Heart left ventricle (tissue), 16 donors: ENCODE results near the gene LAMA5. TPM values are rescaled to one million over a fixed set of nuclear protein-coding genes. Genes with fewer than 3 reads are reported as not detected.

Experiments used
- ATAC-seq, 4 donors: fragments of 200-7000 bp; cut with Tn5 transposase; one replicate each; pipeline ENCODE4 v1.9.1; 2020 to 2022; ENCODE audit warnings: moderate library complexity in 4 of 4, mild to moderate bottlenecking in 3 of 4, moderate number of reproducible peaks in 1 of 4
- DNase-seq, 5 donors: peaks; one replicate each; pipeline ENCODE4 v3.0.0-alpha.2; 2020
- H3K27ac ChIP-seq, 12 donors: fragments of 200-600 bp; sonication (generic) in 4 of 12; one replicate each; pipeline versions ENCODE4 v1.5.0 to v1.8.0; 2016 to 2022; ENCODE audit warnings: mild to moderate bottlenecking in 2 of 12
- H3K27me3 ChIP-seq, 9 donors: fragments of 200-600 bp; sonication (generic) in 2 of 9; one replicate each; pipeline versions ENCODE4 v1.5.1 to v1.8.0; 2016 to 2022; ENCODE audit warnings: mild to moderate bottlenecking in 3 of 9
- H3K36me3 ChIP-seq, 9 donors: fragments of 200-600 bp; sonication (generic) in 2 of 9; one replicate each; pipeline versions ENCODE4 v1.5.0 to v1.8.0; 2018 to 2022; ENCODE audit warnings: mild to moderate bottlenecking in 2 of 9
- H3K4me1 ChIP-seq, 12 donors: fragments of 200-600 bp; sonication (generic) in 4 of 12; one replicate each; pipeline versions ENCODE4 v1.5.0 to v1.8.0; 2016 to 2022; ENCODE audit warnings: mild to moderate bottlenecking in 3 of 12
- H3K4me3 ChIP-seq, 12 donors: fragments of 200-600 bp; sonication (generic) in 4 of 12; one replicate each; pipeline versions ENCODE4 v1.5.0 to v1.8.0; 2017 to 2022; ENCODE audit warnings: mild to moderate bottlenecking in 9 of 12, moderate library complexity in 4 of 12
- H3K9me3 ChIP-seq, 12 donors: fragments of 200-600 bp; sonication (generic) in 4 of 12; one replicate each; pipeline versions ENCODE4 v1.5.0 to v1.8.0; 2016 to 2022; ENCODE audit warnings: mild to moderate bottlenecking in 1 of 12
- CTCF ChIP-seq, 12 donors: fragments of 200-600 bp; sonication (generic) in 4 of 12; IDR thresholded peaks; one replicate each; pipeline versions ENCODE4 v1.5.0 to v1.8.0; 2018 to 2022; ENCODE audit warnings: antibody characterized with exemption in 12 of 12, mild to moderate bottlenecking in 5 of 12
- POLR2A ChIP-seq, 2 donors: fragments of 450-650 bp; IDR thresholded peaks; one replicate each; pipeline ENCODE4 v1.6.1; 2017; ENCODE audit warnings: antibody characterized with exemption in 2 of 2, mild to moderate bottlenecking in 2 of 2, moderate library complexity in 2 of 2
- WGBS, 4 donors: extraction: QIAGEN DNeasy Blood & Tissue Kit in 2 of 4; methylation state at CpG; one replicate each; pipeline versions ENCODE4 v1.1.5 to v1.1.7; 2013 to 2018; 5-methylcytosine and 5-hydroxymethylcytosine counted together
- intact Hi-C, 10 donors: fragments of 100-400 bp; cut with DNase I; formaldehyde crosslinking; loops; one replicate each; pipeline versions ENCODE4 v1.11.1 to v1.14.2; 2022
- polyA plus RNA-seq, 2 donors: library from polyadenylated mRNA; stranded (reverse); fragments of 200-250 nt; gene quantifications; one replicate each; pipeline ENCODE4 v1.2.3, GENCODE V29; 2013
- total RNA-seq, 9 donors: library from RNA; depleted of rRNA in 2 of 9; stranded (reverse); fragments of >200 nt in 2 of 9; fragmentation: NEBNext Ultra II Directional in 3 of 9; extraction: Animal tissue kit (Norgen Biotek cat#: 25700) in 3 of 9; gene quantifications; one replicate each; pipeline versions ENCODE4 v1.1.0 to v1.2.4, GENCODE V29; 2016 to 2023
- donor health status: ischemic (EF 13 %, LVEDD 7.1; RV severe dilation, severe dysfunction).
- donor health status: healthy with polysubstance abuse.
- donor health status: DM: no; HTN: yes; CAD: no.
- donor health status: DM: no; HTN: no; CAD: no.
- donor health status: ischemic (EF 25% LVEDD 6.9; RV normal size, moderate dysfunction).
- donor health status: ischemic (EF 25% LVEDD 5.7; RV mildly dilated, moderate dysfunction).
- donor health status: healthy.
- donor health status: DM: yes; HTN: yes; CAD: no.
- donor health status: ischemic (EF 35%, LVEDD 5.7; RV mildly dilated, moderate dysfunction).
- donor health status: nonischemic (EF 11% LVEDD 7.7; RV severe dilation, severe dysfunction).
- donor health status: DM: yes; HTN: yes; CAD: no.
- donor health status: PGD.
- donor health status: ischemic (EF 29% LVEDD 5.4; RV normal size, mild dysfunction).
- donor health status: nonischemic (EF 23%, LVEDD 6.1; RV moderate dilation, normal function).

Gene LAMA5
- total and polyA plus RNA-seq, 11 donors = 57.4 to 128 (median 73.6) TPM

GRCh38 chr20:62356589-62357186, 10.4 kb downstream of the LAMA5 start:
- no peak for DNase-seq
- H3K9me3 ChIP-seq = no peaks in the 10 kb centered on the region
- peak overlapping the region in 11 of 12 donors; percentile 2 to 48 (median 34) for H3K4me3 ChIP-seq
- peaks cover 35 to 94% (median 79%) of the 10 kb centered on the region in 12 donors for H3K4me1 ChIP-seq
- H3K36me3 ChIP-seq = peaks cover 0 to 19% (median 6%) of the 10 kb centered on the region in 9 donors
- intact Hi-C loops = loop anchor here in 4 of 10 donors (2.0 to 10.0 kb wide), 4 partner anchors 24 to 54 kb away; partner anchors contain the start of gene ADRM1 (in 2 of the 4)
- H3K27me3 ChIP-seq = peaks cover 0 to 4% (median 0%) of the 10 kb centered on the region in 9 donors
- H3K27ac ChIP-seq = peak overlapping the region; percentile 69 to 97 (median 93)
- no peak for ATAC-seq
- TF ChIP-seq POLR2A (IDR thresholded peaks at IDR 0.05) (no peak), CTCF (IDR thresholded peaks at IDR 0.05) (no peak)
- 27 to 45% (median 28%) methylated on average over 5 to 17 of the region's 17 CpGs for WGBS, 4 donors

- H3K4me1 ChIP-seq = peaks cover 32 to 87% (median 72%) of the 10 kb centered on the region in 12 donors
- H3K27ac ChIP-seq = peak overlapping the region; percentile 69 to 97 (median 93)
- peak in 3 of 4 donors; percentile 6 to 16 (median 9) for ATAC-seq
- H3K9me3 ChIP-seq = no peaks in the 10 kb centered on the region
- TF ChIP-seq POLR2A (IDR thresholded peaks at IDR 0.05) = no peak
- TF ChIP-seq CTCF (IDR thresholded peaks at IDR 0.05) = no peak
- peak; percentile 77 to 85 (median 80) for DNase-seq
- peaks cover 0 to 4% (median 0%) of the 10 kb centered on the region in 9 donors for H3K27me3 ChIP-seq
- H3K4me3 ChIP-seq = peak overlapping the region in 10 of 12 donors; percentile 2 to 48 (median 35)
- WGBS, 4 donors = 9 to 28% (median 13%) methylated on average over 16 to 29 of the region's 29 CpGs
- intact Hi-C loops = loop anchor here in 4 of 10 donors (2.0 to 10.0 kb wide), 4 partner anchors 25 to 54 kb away; partner anchors contain the start of gene ADRM1 (in 2 of the 4)
- peaks cover 0 to 20% (median 9%) of the 10 kb centered on the region in 9 donors for H3K36me3 ChIP-seq
Observed at GRCh38 chr20:62355878-62356588, 11.1 kb downstream of the LAMA5 start.

GRCh38 chr20:62355516-62355877, 11.6 kb downstream of the LAMA5 start:
- H3K36me3 ChIP-seq = peaks cover 0 to 25% (median 14%) of the 10 kb centered on the region in 9 donors
- no peak for TF ChIP-seq CTCF (IDR thresholded peaks at IDR 0.05)
- TF ChIP-seq POLR2A (IDR thresholded peaks at IDR 0.05) = no peak
- DNase-seq = peak; percentile 74 to 82 (median 79)
- ATAC-seq = peak; percentile 9 to 46 (median 35)
- peaks cover 0 to 4% (median 0%) of the 10 kb centered on the region in 9 donors for H3K27me3 ChIP-seq
- peaks cover 32 to 82% (median 69%) of the 10 kb centered on the region in 12 donors for H3K4me1 ChIP-seq
- intact Hi-C loops = loop anchor here in 2 of 10 donors (5.0 to 10.0 kb wide), 2 partner anchors 51 to 53 kb away; partner anchors contain the start of gene ADRM1 (in 2 of the 2)
- H3K27ac ChIP-seq = peak overlapping the region; percentile 69 to 97 (median 93)
- peak overlapping the region in 9 of 12 donors; percentile 12 to 48 (median 36) for H3K4me3 ChIP-seq
- H3K9me3 ChIP-seq = no peaks in the 10 kb centered on the region
- 0 to 28% (median 14%) methylated on average over 2 to 11 of the region's 11 CpGs for WGBS, 4 donors
